B cell (primary cell): ENCODE results near the gene SFMBT1. TPM values are rescaled to one million over a fixed set of nuclear protein-coding genes. Genes with fewer than 3 reads are reported as not detected.
A peak's percentile ranks its signal among the peaks of the same experiment; 100 is the strongest.

Experiments used
- ATAC-seq: fragments of 200-7000 bp; cut with Tn5 transposase; one replicate; pipeline ENCODE4 v1.10.0; 2021; ENCODE audit warnings: low read depth, mild to moderate bottlenecking, moderate number of reproducible peaks, moderate library complexity
- CTCF ChIA-PET: fragments of 350-600 bp; sonication (Branson Sonifier 250); formaldehyde crosslinking; loops from one replicate; lab custom pipeline; 2021; ENCODE audit warnings: antibody characterized with exemption, inconsistent platforms; lab: Charles Lee
- POLR2A ChIA-PET: fragments of 350-600 bp; sonication (Branson Sonifier 250); formaldehyde crosslinking; loops from one replicate; lab custom pipeline; 2021; ENCODE audit warnings: antibody characterized with exemption; lab: Charles Lee
- DNase-seq: peaks from one replicate; pipeline ENCODE4 v3.0.0; 2013
- H2AFZ ChIP-seq: 2 replicates; pipeline ENCODE4 v1.6.1; 2012; ENCODE audit warnings: mild to moderate bottlenecking, low read depth, low read length; ENCODE audit not compliant: insufficient read depth, poor library complexity, severe bottlenecking
- H3K27ac ChIP-seq, 2 donors: 1 replicate in 1 of 2; 2 replicates in 1 of 2; pipeline ENCODE4 v1.5.1; 2012 to 2013; ENCODE audit warnings: low read length in 2 of 2, mild to moderate bottlenecking in 2 of 2, moderate library complexity in 1 of 2
- H3K27me3 ChIP-seq, 4 experiments: fragments of 200-600 bp in 1 of 4; sonication (generic) in 1 of 4; replicated peaks in 1 of 4; 1 replicate in 2 of 4; 2 replicates in 2 of 4; pipeline versions ENCODE4 v1.6.1 to v1.7.0; 2013 to 2016; ENCODE audit warnings: low read length in 3 of 4, mild to moderate bottlenecking in 2 of 4, mixed read lengths in 1 of 4, moderate library complexity in 1 of 4; ENCODE audit not compliant: insufficient read depth in 4 of 4, control insufficient read depth in 3 of 4; ENCODE audit errors: control extremely low read depth in 1 of 4
- H3K36me3 ChIP-seq, 2 experiments: replicated peaks in 1 of 2; 1 replicate in 1 of 2; 2 replicates in 1 of 2; pipeline versions ENCODE4 v1.6.1 to v1.7.1; 2013; ENCODE audit warnings: low read length in 1 of 2; ENCODE audit not compliant: insufficient read depth in 2 of 2, control insufficient read depth in 1 of 2; ENCODE audit errors: control extremely low read depth in 1 of 2, extremely low read depth in 1 of 2
- H3K4me1 ChIP-seq, 2 donors: fragments of 200-600 bp in 1 of 2; sonication (generic) in 1 of 2; 1 replicate in 1 of 2; 2 replicates in 1 of 2; pipeline versions ENCODE4 v1.5.1 to v1.6.1; 2013 to 2017; ENCODE audit warnings: low read length in 2 of 2; ENCODE audit not compliant: control insufficient read depth in 2 of 2, insufficient read depth in 2 of 2
- H3K4me2 ChIP-seq: replicated peaks from 2 replicates; pipeline ENCODE3; 2012; ENCODE audit warnings: mild to moderate bottlenecking, low read depth, low read length; ENCODE audit not compliant: poor library complexity, severe bottlenecking
- H3K4me3 ChIP-seq, 5 experiments: fragments of 200-600 bp in 1 of 5; sonication (generic) in 1 of 5; 1 replicate in 3 of 5; 2 replicates in 2 of 5; pipeline versions ENCODE4 v1.5.1 to v1.7.0; 2011 to 2016; ENCODE audit warnings: low read length in 4 of 5, mild to moderate bottlenecking in 4 of 5, low read depth in 2 of 5, control low read depth in 1 of 5, moderate library complexity in 1 of 5; ENCODE audit not compliant: insufficient read depth in 1 of 5; ENCODE audit errors: control extremely low read depth in 1 of 5, extremely low read depth in 1 of 5
- H3K79me2 ChIP-seq: fragments of 200-600 bp; sonication (generic); one replicate; pipeline ENCODE4 v1.6.0; 2016; ENCODE audit warnings: low read length; ENCODE audit not compliant: control insufficient read depth, insufficient read depth
- H3K9ac ChIP-seq: fragments of 200-600 bp; sonication (generic); 2 replicates; pipeline ENCODE4 v1.6.1; 2017; ENCODE audit warnings: mild to moderate bottlenecking, low read length, moderate library complexity
- H3K9me3 ChIP-seq, 3 donors: one replicate each; pipeline versions ENCODE4 v1.6.1 to v1.7.1; 2013; ENCODE audit warnings: low read length in 2 of 3; ENCODE audit not compliant: control insufficient read depth in 2 of 3, insufficient read depth in 1 of 3; ENCODE audit errors: control extremely low read depth in 1 of 3
- H4K20me1 ChIP-seq: 2 replicates; pipeline ENCODE4 v1.6.0; 2012; ENCODE audit warnings: mild to moderate bottlenecking, low read length; ENCODE audit not compliant: insufficient read depth, control insufficient read depth, poor library complexity, severe bottlenecking
- H3K27ac Mint-ChIP-seq: one replicate; pipeline ENCODE4 v1.8.0; 2021; ENCODE audit warnings: mixed read lengths
- H3K27me3 Mint-ChIP-seq: one replicate; pipeline ENCODE4 v1.8.0; 2021; ENCODE audit warnings: mixed read lengths
- H3K4me1 Mint-ChIP-seq: one replicate; pipeline ENCODE4 v1.8.0; 2021; ENCODE audit warnings: mixed read lengths
- H3K4me3 Mint-ChIP-seq: one replicate; pipeline ENCODE4 v1.8.0; 2021; ENCODE audit warnings: mixed read lengths
- H3K9me3 Mint-ChIP-seq: one replicate; pipeline ENCODE4 v1.8.0; 2022; ENCODE audit warnings: mixed read lengths; ENCODE audit not compliant: insufficient read depth
- CTCF ChIP-seq: fragments of 200-600 bp; IDR thresholded peaks from one replicate; pipeline ENCODE4 v1.8.0; 2022; ENCODE audit warnings: antibody characterized with exemption, mild to moderate bottlenecking
- EZH2 ChIP-seq: IDR thresholded peaks from 2 replicates; pipeline ENCODE4 v1.6.1; 2012; ENCODE audit warnings: borderline replicate concordance, low read depth, mild to moderate bottlenecking, moderate library complexity, low read length; ENCODE audit not compliant: insufficient read depth, poor library complexity, severe bottlenecking
- WGBS: methylation state at CpG from one replicate; pipeline ENCODE4 v1.1.5; 2013; ENCODE audit warnings: missing lambda C conversion rate; ENCODE audit not compliant: insufficient coverage; 5-methylcytosine and 5-hydroxymethylcytosine counted together
- intact Hi-C: fragments of 100-400 bp; cut with micrococcal nuclease; formaldehyde crosslinking; loops from one replicate; pipeline ENCODE4 v1.10.0; 2022
- polyA plus RNA-seq: library from polyadenylated mRNA; depleted of rRNA; stranded (reverse); fragments of >200 nt; gene quantifications from 2 replicates; pipeline ENCODE4 v1.2.3, GENCODE V29; 2012
- total RNA-seq, 2 donors: library from RNA; stranded (reverse); fragments of 120-200 nt in 1 of 2; gene quantifications; 1 replicate in 1 of 2; 2 replicates in 1 of 2; pipeline versions ENCODE4 v1.2.3 to v1.2.4, GENCODE V29; 2013 to 2022

Gene SFMBT1
- total and polyA plus RNA-seq, 2 donors (not counting 1 experiment from before 2014, with no cell fraction given), result 9.9 to 55.8 TPM

- Histone ChIP-seq H3K4me1 (peaks cover 26 to 38% of the 10 kb centered on the region in 2 donors), H3K4me2 (peak overlapping the region; percentile 78), H3K27ac (peak overlapping the region; percentile 81 to 88), H2AFZ (peak overlapping the region; percentile 70), H3K36me3 (no peaks in the 10 kb centered on the region), H3K9ac (peak overlapping the region; percentile 81), H3K4me3 (peak overlapping the region; percentile 34 to 84 (median 72)), H3K9me3 (no peaks in the 10 kb centered on the region), H4K20me1 (peaks cover 17% of the 10 kb centered on the region), H3K27me3 (no peaks in the 10 kb centered on the region), H3K79me2 (peaks cover 46% of the 10 kb centered on the region)
- H3K4me3 Mint-ChIP-seq, result peak overlapping the region; percentile 98
- DNase-seq, result peak; percentile 87
- H3K9me3 Mint-ChIP-seq, result no peaks in the 10 kb centered on the region
- ChIA-PET CTCF (interaction anchor here (0.7 to 2.6 kb wide), 11 partner anchors 10 to 274 kb away, joined by 3 to 13 read pairs (median 5); partner anchors contain the start of gene NEK4), POLR2A (interaction anchor here (0.5 to 2.4 kb wide), 6 partner anchors 14 to 274 kb away, joined by 3 to 17 read pairs (median 4); partner anchors contain the start of gene NEK4)
- peaks cover 49% of the 10 kb centered on the region for H3K4me1 Mint-ChIP-seq
- peak; percentile 55 for ATAC-seq
- no peaks in the 10 kb centered on the region for H3K27me3 Mint-ChIP-seq
- TF ChIP-seq EZH2 (no peak), CTCF (no peak)
- intact Hi-C loops, result loop anchor here (2.0 to 5.0 kb wide), 3 partner anchors 26 to 274 kb away; partner anchors contain the start of gene NEK4
- peak overlapping the region; percentile 99 for H3K27ac Mint-ChIP-seq
- 1% methylated on average over 101 of the region's 101 CpGs for WGBS
Observed at GRCh38 chr3:53044711-53045517, 959 bp downstream of the SFMBT1 start.
